Midbrain (tissue), 1 donor: ENCODE data around the gene KCNE4.

Experiments
- DNase-seq: peaks from one replicate; lab custom pipeline; 2025; lab: John Stamatoyannopoulos, UW

The KCNE4 gene

DNA sequence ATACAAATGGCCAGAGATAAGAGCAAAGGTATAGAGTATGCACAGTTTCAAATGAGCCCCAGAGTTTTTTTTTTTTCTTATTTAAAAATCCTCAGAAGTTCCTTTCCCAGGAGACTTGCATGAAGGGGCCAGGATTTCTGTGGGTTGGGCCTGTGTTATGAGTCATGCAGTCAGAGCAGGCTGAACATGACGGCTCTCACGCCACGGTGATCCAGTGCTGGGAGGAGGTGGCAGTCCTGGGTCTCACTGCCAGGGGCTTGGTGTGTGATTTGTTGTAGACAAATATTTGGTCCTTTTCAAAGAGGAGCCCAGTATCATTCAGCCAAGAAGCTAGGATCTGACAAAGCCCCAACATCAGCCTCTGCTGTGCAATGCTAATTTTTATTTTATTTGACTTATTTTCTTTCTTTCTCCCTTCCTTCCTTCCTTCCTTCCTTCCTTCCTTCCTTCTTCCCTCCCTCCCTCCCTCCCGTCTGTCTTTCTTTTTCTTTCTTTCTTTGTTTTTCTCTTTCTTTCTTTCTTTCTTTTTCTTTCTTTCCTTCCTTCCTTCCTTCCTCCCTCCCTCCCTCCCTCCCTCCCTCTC, 10.4 kb upstream of the KCNE4 start:
- DNase-seq = no peak

DNA sequence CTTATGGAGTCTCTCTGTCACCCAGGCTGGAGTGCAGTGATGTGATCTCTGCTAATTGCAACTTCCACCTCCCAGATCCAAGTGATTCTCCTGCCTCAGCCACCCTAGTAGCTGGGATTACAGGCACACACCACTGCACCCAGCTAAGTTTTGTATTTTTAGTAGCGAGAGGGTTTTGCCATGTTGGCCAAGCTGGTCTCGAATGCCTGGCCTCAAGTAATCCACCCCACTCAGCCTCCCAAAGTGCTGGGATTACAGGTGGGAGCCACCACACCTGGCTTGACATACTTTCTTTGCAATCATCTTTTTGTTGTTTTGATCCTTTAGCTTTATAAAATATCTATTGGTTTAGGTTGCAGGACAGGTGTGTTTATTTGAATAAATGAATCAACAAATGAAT, 9.7 kb upstream of the KCNE4 start:
- DNase-seq = no peak

- DNase-seq = no peak
Observed at GRCh38 chr2:223042704-223043118, 9.3 kb upstream of the KCNE4 start.

GRCh38 chr2:223043164-223043941, 8.6 kb upstream of the KCNE4 start:
- DNase-seq = no peak

GRCh38 chr2:223044092-223044836, 7.7 kb upstream of the KCNE4 start:
- DNase-seq = no peak

DNA sequence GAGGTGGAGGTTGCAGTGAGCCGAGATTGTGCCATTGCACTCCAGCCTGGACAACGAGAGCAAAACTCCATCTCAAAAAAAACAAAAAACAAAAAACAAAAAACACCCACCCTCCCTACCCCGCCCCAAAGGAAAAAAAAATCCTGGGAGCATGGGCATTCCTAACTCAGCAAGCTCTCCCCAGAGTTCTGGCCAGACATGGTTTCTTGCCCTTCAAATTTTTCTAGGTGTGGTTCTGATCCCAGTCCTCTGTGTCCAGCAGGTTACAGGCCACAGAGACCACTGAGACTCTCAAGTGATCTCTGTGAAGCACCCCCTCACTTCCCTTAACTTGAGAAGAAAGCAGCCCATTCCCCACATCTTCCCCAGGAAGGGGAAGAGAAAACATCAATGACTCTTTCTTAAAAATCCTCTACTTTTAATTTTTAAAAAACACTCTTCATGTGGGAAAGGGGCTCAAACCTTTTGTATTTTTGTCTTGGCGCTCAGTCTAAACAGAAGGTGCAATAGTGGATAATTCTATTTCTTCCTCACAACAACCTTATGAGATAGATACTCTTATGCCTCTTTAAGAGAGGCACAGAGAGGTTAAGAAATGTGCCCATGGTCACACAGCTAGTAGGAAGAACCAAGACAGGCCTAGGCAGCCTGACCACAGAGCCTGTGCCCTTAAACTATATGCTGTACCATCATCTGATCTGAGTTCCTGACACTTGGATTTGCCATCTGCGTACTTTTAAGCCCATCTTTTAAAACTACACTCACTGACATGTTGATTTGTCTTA, 6.9 kb upstream of the KCNE4 start:
- no peak for DNase-seq

GRCh38 chr2:223046470-223047040, 5.4 kb upstream of the KCNE4 start:
- no peak for DNase-seq

DNA sequence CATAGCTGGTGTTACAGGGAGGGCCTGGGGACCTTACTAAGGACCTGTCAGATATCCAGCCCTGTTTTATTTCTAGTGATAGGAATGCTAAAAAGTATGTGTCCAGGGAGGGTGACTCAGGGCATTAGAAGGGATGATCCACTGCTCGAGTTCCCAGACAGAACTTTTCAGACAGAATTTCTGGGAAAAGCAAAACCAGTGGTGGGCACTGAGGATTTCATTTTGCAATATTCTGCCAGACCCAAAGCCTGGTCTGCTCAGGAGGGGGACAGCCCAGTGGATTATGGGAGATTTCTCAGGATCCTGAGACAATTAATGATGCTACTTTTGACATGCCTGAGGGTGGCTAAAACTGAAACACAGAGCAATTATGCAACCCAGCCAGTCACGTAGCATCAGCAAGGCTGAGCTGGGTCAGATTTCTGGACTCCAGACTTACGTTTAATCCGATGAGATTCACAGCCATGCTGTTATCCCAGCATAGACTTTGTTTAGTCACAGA, 4.7 kb upstream of the KCNE4 start:
- DNase-seq = no peak

DNA sequence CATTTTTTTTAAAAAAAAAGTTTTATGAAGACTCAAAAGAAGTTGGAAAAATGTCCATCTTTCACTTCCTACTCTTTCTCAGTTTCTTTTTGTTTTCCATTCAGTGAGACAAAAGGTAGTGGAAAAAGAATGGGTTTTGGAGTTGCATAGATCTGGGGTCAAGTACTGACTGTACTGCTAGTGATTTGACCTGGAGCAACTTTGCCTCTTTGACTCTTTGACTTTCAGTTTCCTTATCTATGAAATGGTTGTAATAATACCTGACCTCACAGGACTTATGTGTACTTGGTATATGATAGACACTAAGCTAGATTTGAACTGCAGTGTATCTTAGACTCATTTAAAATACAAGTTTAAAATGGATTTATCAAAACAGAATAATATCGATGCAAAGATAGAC, 3.5 kb upstream of the KCNE4 start:
- DNase-seq = no peak

DNA sequence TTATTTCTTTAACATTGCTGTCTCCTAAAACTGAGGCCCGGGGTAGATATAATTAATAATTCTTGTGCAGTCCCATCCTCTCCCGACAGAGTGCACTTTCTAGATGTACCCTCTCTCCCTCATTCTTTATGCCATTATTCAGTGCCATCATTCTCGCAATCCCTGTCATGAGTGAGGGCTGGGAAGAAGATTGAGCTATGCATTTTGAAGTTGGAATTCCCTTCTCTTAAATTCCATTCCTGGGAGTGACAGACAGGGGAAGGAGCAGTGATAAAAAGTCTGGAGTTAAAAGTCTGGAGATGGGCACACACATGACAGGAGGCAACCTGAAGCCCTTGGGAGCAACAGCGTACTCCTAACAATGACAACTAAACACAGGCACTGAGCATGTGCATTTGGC, 2.6 kb upstream of the KCNE4 start:
- DNase-seq = no peak

DNA sequence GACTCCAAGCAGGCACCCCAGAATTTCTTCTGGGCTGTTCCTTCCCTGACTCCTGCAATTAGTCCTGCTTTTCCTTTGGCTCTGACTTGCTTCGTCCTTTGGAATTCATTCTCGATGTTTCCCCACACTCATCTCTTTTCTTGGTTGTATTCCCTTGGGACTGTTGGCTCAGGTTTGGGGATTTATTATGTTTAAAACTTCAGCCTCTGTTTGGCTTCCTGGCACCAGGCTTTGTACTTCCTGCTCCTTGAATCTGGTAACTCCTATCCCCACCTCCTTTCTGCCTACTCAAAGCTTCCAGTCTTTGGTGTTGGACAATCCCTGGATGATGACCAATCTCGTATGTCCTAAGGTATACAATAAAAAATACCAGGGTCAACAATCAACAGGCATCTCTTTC, 1.8 kb upstream of the KCNE4 start:
- DNase-seq = no peak

DNA sequence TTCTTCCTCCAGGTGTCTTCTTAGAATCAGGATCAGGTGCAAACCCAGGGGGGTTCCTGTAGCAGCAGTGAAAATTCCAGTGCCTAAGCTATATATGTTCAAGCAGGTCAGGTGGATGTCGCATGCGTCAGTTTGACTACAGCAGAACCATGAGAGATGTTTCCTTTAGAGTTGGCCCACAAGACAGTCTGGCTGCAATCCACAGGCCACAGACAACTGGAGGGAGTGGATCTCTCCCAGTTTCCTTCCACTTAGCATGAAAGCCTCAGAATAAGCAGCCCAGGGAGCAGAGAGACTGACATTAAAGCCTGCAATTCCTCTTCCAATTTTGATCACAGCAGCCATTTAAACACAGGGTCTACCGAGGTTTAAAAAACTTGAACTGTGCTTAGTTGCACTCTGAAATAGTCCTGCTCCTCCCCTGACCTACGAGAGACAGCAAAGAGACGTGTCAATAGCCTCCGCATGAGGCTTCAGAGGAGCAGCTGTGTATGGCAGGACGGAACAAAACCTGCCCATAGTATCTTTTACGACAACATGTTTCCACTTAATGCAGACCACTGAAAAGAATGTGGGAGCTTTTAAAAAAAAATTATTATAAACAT, 988 bp upstream of the KCNE4 start:
- no peak for DNase-seq

DNA sequence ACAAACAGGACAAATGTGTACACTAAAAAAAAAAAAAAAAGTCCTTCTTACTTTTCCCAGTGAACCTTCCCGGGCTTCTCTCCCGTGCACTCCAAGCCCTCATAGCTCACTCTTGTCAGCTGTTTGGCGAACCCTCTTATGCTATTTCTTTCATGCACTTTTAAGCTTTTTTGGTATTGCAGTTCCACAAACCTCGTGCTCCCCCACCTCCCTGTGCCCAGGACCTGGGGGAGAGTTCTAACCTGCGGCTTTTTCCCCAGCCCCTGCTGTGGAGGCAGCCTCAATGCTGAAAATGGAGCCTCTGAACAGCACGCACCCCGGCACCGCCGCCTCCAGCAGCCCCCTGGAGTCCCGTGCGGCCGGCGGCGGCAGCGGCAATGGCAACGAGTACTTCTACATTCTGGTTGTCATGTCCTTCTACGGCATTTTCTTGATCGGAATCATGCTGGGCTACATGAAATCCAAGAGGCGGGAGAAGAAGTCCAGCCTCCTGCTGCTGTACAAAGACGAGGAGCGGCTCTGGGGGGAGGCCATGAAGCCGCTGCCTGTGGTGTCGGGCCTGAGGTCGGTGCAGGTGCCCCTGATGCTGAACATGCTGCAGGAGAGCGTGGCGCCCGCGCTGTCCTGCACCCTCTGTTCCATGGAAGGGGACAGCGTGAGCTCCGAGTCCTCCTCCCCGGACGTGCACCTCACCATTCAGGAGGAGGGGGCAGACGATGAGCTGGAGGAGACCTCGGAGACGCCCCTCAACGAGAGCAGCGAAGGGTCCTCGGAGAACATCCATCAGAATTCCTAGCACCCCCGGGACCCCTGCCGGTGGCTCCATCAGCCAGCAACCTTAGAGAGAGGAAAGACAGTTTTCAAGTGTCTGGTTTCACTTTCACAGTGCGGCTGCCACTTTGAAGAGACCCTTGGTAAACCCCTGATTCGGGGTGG, 826 bp downstream of the KCNE4 start:
- no peak for DNase-seq

GRCh38 chr2:223053484-223054192, 1.6 kb downstream of the KCNE4 start:
- no peak for DNase-seq

DNA sequence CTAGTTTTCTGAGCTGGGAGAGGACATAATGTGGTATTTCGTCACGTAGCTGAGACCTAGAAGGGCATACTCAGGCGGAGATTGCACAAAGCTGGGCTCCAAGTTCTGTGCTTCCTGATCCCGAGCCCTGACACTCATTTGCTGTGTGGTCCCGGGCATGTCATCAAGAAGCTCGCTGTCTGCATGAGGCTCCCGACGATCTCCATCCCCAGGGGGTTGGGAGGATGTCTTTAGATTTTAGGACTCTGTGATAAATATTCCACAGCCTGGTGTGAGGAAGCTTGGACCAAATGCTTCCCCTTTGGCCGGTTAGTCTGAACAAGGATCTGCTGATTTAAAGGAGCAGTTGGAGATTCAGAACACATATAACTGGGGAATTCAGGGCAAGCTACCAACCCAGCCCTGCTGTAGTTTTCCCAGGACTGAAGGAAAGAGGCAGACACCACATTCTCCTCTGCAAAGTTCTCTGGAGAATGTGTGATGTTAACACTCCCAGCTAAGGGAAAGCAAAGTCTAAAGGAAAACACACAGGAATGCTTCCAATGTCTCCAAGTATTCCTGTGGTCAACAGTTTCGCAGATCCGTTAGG, 2.3 kb downstream of the KCNE4 start:
- DNase-seq = no peak

- DNase-seq = peak; percentile 11
Observed at GRCh38 chr2:223055140-223055539, 3.1 kb downstream of the KCNE4 start.

DNA sequence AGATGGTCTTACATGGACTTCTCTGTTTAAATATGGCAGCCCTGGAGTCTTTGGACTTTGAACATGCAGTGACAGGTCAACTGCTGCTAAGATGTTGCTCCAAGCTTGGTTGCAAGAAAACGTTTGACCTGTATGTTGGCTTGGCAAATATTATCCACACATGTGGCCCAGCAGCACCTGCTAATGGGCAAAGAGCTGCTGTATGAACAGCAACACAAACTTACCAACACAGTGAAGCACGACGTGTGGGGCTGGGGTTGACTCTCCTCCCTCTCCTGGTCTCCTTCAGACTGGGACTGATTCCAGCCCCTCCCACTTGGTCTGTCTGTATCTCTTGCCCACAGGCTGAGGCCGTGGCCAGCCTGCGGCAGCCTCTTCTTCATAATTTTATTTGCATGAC, 3.8 kb downstream of the KCNE4 start:
- DNase-seq = no peak

GRCh38 chr2:223056701-223057418, 4.9 kb downstream of the KCNE4 start:
- DNase-seq = no peak

GRCh38 chr2:223057569-223057968, 5.6 kb downstream of the KCNE4 start:
- DNase-seq = no peak
